Kidney epithelial cell (primary cell): ENCODE data around the gene PNO1. TPM values are rescaled to one million over a fixed set of nuclear protein-coding genes. Genes with fewer than 3 reads are reported as not detected.
A peak's percentile ranks its signal among the peaks of the same experiment; 100 is the strongest.

Experiments used
- DNase-seq: peaks from one replicate; pipeline ENCODE4 v3.0.0-alpha.2; 2010; ENCODE audit warnings: low read depth
- H3K27me3 ChIP-seq: 2 replicates; pipeline ENCODE4 v1.6.0; 2011; ENCODE audit warnings: low read length; ENCODE audit not compliant: control insufficient read depth, insufficient read depth
- H3K36me3 ChIP-seq: 2 replicates; pipeline ENCODE4 v1.5.1; 2011; ENCODE audit warnings: low read length; ENCODE audit not compliant: control insufficient read depth, insufficient read depth
- H3K4me3 ChIP-seq: 2 replicates; pipeline ENCODE4 v1.5.1; 2011; ENCODE audit warnings: low read depth, mild to moderate bottlenecking, control low read depth, low read length
- total RNA-seq: library from RNA; depleted of rRNA; stranded (reverse); fragments of >200 nt; gene quantifications from 2 replicates; pipeline ENCODE4 v1.2.3, GENCODE V29; 2015
- TF ChIP-seq, protein P1 (sequence below): IDR thresholded peaks from 2 replicates; pipeline ENCODE4 v1.5.1; 2011; ENCODE audit warnings: mild to moderate bottlenecking, moderate library complexity, low read length, control low read depth, inconsistent platforms; ENCODE audit not compliant: insufficient read depth, poor library complexity, severe bottlenecking

Gene PNO1
- total RNA-seq, 1 donor from 2014 or later: 21.2 TPM

GRCh38 chr2:68190991-68191731 is 33.5 kb downstream of the PNO1 start:
- Histone ChIP-seq H3K4me3 (no peak overlapping the region), H3K27me3 (no peaks in the 10 kb centered on the region), H3K36me3 (no peaks in the 10 kb centered on the region)
- TF ChIP-seq, protein P1, sequence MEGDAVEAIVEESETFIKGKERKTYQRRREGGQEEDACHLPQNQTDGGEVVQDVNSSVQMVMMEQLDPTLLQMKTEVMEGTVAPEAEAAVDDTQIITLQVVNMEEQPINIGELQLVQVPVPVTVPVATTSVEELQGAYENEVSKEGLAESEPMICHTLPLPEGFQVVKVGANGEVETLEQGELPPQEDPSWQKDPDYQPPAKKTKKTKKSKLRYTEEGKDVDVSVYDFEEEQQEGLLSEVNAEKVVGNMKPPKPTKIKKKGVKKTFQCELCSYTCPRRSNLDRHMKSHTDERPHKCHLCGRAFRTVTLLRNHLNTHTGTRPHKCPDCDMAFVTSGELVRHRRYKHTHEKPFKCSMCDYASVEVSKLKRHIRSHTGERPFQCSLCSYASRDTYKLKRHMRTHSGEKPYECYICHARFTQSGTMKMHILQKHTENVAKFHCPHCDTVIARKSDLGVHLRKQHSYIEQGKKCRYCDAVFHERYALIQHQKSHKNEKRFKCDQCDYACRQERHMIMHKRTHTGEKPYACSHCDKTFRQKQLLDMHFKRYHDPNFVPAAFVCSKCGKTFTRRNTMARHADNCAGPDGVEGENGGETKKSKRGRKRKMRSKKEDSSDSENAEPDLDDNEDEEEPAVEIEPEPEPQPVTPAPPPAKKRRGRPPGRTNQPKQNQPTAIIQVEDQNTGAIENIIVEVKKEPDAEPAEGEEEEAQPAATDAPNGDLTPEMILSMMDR: no peak
- DNase-seq: peak; percentile 21

GRCh38 chr2:68193144-68193543 is 35.5 kb downstream of the PNO1 start:
- no peak overlapping the region for H3K4me3 ChIP-seq
- no peaks in the 10 kb centered on the region for H3K36me3 ChIP-seq
- no peaks in the 10 kb centered on the region for H3K27me3 ChIP-seq
- TF ChIP-seq, protein P1: no peak
- DNase-seq: no peak

DNA sequence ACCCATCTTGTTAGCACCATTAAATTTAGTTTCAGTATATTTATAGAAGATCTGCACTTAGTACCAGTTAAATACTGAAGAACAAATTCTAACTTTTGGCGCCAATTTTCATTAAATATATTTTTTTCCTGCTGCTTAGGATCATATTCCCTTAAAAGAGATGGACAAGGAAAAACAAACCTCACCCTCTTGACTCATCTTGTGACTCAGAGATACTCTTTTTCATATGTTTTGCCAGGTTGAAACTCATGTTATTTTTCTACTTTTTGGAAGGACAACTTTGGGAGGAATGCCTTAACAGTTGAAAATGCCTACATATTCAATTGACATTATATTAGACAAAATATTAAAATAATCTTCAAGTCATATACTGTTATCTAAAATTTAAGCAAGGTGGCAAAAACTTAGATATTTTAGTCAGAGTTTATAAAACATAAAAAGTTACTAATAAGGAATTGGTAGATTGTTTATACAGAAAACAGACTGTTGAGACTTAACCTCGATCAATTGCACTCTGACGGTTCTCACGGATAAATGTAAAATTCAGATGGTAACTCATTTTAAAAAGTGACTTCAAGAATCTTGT is 36.2 kb downstream of the PNO1 start:
- peak; percentile 10 for DNase-seq
- Histone ChIP-seq H3K4me3 (no peak overlapping the region), H3K36me3 (no peaks in the 10 kb centered on the region), H3K27me3 (no peaks in the 10 kb centered on the region)
- TF ChIP-seq, protein P1: no peak

DNA sequence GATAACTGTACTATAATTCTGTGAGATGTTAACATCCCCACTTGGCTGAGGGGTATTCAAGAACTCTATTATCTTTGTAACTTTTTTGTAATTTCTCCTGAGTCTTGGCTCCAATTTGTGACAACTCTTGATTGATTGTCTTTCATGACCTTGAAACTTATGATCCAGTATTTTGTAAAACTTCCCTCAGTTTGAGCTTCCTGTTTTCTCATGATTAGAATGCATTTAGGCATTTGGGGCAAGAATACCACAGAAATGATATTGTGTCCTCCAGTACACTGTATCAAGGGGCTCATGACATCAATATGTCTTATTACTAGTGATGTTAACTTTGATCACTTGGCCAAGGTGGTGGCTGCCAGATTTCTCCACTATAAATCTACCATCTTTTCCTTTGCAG is 37.4 kb downstream of the PNO1 start:
- DNase-seq: no peak
- TF ChIP-seq, protein P1: no peak
- Histone ChIP-seq H3K36me3 (no peaks in the 10 kb centered on the region), H3K27me3 (no peaks in the 10 kb centered on the region), H3K4me3 (no peak overlapping the region)

- no peaks in the 10 kb centered on the region for H3K27me3 ChIP-seq
- no peak overlapping the region for H3K4me3 ChIP-seq
- no peaks in the 10 kb centered on the region for H3K36me3 ChIP-seq
- TF ChIP-seq, protein P1: peak; percentile 37
- DNase-seq: no peak
These were observed 38.5 kb downstream of the PNO1 start for GRCh38 chr2:68196120-68196716.
